ENCODE data around the gene TBR1.

TBR1 gene

DNA sequence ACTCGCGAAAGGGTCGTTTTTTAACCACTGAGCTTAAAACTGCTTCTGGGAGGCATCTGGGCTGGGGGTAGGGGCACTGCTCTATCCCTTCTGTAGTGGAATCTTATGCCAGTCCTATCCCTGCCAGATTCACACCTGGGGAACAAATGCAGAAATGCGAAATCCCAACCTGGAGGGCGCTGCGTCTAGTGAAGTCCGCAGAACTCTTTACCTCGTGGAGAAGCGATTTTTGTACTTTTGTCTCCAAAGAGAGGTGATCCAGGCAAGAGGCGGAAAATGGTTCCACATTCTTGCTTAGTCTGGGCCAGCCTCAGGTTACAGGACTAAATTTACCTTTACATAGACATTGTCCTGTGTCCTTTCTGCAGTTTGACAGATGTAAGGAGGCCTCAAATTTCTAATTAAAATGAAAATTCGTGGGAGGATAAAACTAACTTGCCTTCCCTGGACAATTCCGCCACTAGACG lies 10.4 kb downstream of the TBR1 start:
- POLR2A ChIA-PET (ENCODE audit: low non-redundant PET), result no interaction called here
- TF ChIP-seq, protein P1, sequence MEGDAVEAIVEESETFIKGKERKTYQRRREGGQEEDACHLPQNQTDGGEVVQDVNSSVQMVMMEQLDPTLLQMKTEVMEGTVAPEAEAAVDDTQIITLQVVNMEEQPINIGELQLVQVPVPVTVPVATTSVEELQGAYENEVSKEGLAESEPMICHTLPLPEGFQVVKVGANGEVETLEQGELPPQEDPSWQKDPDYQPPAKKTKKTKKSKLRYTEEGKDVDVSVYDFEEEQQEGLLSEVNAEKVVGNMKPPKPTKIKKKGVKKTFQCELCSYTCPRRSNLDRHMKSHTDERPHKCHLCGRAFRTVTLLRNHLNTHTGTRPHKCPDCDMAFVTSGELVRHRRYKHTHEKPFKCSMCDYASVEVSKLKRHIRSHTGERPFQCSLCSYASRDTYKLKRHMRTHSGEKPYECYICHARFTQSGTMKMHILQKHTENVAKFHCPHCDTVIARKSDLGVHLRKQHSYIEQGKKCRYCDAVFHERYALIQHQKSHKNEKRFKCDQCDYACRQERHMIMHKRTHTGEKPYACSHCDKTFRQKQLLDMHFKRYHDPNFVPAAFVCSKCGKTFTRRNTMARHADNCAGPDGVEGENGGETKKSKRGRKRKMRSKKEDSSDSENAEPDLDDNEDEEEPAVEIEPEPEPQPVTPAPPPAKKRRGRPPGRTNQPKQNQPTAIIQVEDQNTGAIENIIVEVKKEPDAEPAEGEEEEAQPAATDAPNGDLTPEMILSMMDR (conservative IDR thresholded peaks at IDR 0.05; ENCODE audit: low read depth), result no peak
- DNase-seq (ENCODE audit: low spot score), result no peak
- no peak overlapping the region for H3K27ac ChIP-seq
- CTCF ChIA-PET, result no interaction called here

DNA sequence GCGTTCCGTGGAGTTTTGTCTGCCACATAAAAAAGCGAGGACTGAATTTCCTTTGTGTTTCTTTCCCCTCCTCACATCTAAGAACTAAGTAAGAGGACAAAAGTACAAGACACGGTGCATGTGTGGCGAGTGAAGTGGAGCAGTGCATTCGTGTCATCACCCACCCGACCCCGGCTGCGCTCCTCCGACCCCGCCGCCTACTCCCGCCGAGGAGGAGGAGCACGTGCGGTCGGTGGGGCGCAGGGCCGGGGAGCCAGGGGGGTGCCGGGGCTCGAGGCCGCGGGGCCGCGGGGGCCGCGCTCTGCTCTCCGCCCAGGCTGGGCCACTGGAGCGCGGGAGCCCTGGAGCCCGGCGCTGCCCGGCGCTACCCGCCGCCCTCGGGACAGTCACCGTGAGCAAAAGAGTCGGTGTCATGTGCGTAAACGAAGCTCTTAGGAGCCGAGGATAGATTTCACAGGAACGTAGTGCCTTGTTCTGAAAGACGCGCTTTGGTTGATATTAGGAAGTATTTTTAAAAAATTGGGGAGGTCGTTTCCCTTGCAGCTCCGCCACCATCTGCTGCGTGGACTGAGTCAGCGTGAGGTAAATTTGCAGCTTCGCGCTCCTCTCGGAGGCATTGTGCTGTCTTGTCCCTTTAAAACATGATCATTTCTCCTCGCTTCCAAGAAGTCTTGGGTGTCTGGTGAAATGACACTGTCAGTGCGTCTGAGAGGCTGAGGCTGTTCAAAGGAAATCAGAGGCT lies 11.0 kb downstream of the TBR1 start:
- H3K27ac ChIP-seq, result no peak overlapping the region
- TF ChIP-seq, protein P1 (conservative IDR thresholded peaks at IDR 0.05; ENCODE audit: low read depth), result no peak
- no peak for DNase-seq (ENCODE audit: low spot score)
- POLR2A ChIA-PET (ENCODE audit: low non-redundant PET), result no interaction called here
- CTCF ChIA-PET, result interaction anchor here (0.6 kb wide), 2 partner anchors 42 to 1287 kb away, joined by 3 to 5 read pairs; no protein-coding TSS in a partner anchor

DNA sequence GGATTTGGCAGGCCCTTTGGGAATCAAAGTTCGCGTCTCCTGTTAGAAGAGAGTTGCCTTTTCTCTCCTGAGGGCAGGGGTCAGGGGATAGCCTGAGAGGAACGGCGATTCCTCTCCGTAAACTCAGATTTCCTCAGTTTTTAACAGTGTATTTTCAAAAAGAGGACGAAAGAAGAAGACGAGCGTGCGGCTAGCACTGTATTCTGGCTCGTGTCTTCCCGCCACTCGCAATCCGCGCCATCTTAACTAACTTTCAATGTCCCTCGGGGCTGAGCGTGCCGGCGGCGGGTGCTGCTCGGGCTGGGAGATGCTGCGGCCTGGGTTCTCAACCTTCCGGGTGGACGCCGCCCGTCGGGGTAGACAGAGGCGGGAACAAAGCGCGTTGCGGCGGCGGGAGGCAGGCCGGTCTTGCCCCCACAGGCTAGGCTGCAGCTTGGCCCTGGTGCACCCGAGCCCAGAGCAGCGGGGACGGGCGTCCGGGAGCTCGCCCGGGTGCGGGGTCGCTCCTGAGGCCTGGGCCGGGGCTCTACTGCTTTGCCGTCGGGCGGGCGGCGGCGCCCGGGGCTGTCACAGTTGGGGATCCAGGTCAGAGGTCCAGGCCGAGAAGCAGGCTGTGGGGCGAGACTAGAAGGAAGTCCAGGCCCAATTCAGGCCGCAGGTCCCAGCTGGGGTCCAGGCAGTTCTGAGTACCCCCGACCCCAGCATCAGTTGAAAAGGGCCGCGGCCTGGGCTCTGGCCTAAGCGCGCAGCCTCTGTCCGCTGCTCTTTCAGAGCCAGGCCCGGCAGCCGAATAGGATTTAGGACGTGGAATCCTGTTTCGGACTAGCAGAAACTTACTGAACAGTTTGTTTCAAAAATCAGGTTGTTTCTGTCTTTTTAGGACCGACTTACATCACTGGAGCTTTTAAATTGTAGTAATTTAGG lies 11.8 kb downstream of the TBR1 start:
- ChIA-PET POLR2A (ENCODE audit: low non-redundant PET) (no interaction called here), CTCF (interaction anchor here (0.6 kb wide), 1 partner anchor 41 kb away, joined by 5 read pairs; no protein-coding TSS in a partner anchor)
- H3K27ac ChIP-seq, result no peak overlapping the region
- no peak for DNase-seq (ENCODE audit: low spot score)
- TF ChIP-seq, protein P1 (conservative IDR thresholded peaks at IDR 0.05; ENCODE audit: low read depth), result no peak

DNA sequence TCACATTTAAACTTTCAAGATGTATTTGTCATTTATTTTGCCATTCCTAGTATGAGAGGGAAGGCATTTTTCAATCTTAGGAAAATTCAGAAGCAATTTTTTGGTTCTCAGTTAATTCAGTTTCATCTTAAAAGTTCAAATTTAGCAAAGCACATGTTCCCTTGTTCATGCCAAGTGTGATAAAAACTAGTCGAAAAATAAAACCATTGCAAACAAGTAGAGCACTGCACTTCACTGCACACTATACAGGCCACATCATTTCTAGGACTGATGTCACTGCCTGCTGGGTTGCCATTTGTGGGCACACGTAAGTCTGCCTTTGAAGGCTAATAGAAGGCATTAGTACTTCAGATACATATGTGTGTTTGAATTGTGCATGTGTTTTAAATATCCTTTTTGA lies 14.3 kb downstream of the TBR1 start:
- ChIA-PET CTCF (no interaction called here), POLR2A (ENCODE audit: low non-redundant PET) (no interaction called here)
- H3K27ac ChIP-seq, result no peak overlapping the region
- TF ChIP-seq, protein P1 (conservative IDR thresholded peaks at IDR 0.05; ENCODE audit: low read depth), result no peak
- DNase-seq (ENCODE audit: low spot score), result no peak

DNA sequence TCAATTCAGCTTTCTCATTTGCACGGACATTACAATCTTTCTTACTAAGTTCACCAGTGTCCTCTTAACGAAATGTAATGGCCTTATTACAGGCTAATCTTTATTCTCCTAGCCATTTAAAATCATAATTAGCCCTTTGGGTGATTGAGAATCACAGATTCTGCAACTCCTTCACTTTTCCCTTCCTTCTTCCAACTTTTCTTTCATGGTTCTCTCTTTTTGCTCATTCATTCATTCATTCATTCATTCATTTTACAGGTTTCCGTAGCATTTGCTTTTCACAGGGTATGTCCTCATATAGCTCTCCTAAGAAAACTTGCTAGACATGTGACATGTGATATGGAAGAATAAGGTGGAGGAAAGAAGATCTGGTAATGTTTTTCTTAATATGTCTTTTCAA lies 16.0 kb downstream of the TBR1 start:
- TF ChIP-seq, protein P1 (conservative IDR thresholded peaks at IDR 0.05; ENCODE audit: low read depth), result no peak
- ChIA-PET POLR2A (ENCODE audit: low non-redundant PET) (no interaction called here), CTCF (no interaction called here)
- no peak for DNase-seq (ENCODE audit: low spot score)
- no peak overlapping the region for H3K27ac ChIP-seq

DNA sequence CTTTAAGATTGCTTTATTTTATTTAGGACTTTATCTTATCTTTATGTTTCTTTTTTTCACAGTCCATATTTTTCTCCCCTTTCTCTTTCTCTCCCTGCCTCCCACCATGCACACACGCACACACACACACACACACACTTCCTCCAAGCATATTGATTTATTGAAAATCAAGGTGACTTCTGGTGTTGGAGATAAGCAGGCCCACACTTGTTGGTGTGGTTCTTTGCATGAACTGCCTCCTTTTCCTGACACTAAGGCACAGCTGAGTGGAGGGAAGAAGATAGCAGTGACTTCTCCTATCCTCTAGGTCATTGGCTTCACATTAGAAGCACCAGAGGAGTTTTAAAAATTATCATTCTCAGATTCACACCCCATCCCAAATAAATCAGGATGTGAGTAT lies 18.0 kb downstream of the TBR1 start:
- ChIA-PET POLR2A (ENCODE audit: low non-redundant PET) (no interaction called here), CTCF (no interaction called here)
- no peak for DNase-seq (ENCODE audit: low spot score)
- TF ChIP-seq, protein P1 (conservative IDR thresholded peaks at IDR 0.05; ENCODE audit: low read depth), result no peak
- H3K27ac ChIP-seq, result no peak overlapping the region
